NCI-H748 (cell line): ENCODE results near the gene COX4I1.

Experiments
- DNase-seq: peaks from one replicate; lab custom pipeline; 2025; ENCODE audit not compliant: unreplicated experiment; lab: John Stamatoyannopoulos, UW

Gene COX4I1

DNA sequence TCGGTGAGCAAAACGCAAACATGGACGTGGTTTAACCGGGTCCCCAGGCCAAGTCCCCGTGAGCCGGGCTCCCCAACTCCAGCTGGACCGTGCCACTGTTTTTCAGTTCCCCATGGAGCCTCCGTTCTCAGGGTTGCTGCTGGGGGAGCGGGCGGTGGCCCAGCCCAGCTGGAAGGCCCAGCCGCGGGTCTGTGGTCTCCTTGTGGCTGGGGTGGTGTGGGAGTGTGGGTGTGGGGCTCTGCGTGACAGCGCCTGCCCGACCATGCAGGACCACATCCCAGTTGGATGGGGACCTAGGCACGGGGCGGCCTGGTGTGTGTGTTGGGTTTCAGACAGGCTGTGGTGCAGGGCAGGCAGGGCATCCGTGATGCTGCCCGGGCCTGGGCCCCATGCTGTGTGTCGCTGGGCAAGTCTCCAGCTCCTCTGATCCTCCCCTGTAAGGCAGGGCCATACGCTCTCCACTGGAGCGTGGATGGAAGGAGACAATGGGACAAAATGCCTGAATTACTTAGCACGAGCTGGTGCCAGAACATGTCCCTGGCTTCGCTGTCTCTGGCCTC is 40.3 kb downstream of the COX4I1 start:
- no peak for DNase-seq

DNA sequence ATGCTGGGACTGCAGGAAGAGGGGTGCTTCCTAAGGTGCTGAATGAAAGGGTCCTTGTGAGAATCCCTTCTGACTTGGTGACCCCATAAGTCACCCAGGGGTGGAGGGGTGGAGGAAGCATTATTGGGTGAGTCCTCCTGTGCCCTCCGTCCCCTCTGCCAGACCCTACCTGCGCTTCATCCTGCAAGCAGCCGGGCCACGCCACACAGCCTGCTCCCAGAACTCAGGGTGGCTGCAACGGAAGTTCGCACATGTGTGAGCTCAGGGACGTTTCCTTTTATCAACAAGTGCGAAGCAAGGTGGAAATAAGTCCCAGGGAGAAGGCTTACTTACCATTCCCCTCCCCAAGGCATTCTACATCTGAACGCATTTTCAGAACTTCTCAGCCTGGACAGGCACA is 40.9 kb downstream of the COX4I1 start:
- DNase-seq = no peak

DNA sequence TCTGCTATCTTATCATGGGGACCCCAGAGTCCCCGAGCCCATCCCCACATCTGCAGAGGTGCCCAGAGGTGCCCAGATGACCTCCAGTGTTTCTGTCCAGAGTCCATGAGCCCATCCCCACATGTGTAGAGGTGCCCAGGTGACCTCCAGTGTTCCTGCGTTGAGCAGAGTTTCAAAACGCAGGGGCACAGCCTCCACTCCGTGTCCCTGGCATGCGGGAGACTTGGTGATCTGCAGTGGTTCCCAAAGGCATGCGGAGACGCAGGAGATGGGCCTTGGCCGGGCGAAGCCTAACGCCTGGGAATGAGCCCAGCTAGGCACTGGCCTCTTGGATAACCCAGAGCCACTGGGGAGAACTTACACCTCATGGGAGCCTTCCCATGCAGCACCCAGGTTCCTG is 41.3 kb downstream of the COX4I1 start:
- no peak for DNase-seq

DNA sequence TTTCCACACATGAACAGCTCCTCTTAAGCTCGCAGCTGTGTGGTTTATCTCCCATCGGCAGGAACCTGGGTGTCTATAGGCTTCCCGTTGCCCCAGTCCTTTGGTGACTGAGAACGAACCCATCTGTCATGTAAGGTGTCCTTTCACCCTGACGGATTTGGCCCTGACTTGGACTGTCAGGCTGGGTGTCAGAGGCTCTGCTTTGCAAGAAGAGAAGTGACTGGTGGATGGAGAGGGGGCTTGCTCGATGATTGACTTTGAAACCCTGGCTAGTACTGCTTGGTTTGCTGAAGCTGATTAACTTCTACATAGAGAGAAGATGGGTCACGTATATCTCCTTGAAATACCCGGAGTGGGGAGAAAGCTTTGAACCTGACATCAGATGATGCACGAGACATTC is 42.9 kb downstream of the COX4I1 start:
- DNase-seq = no peak

DNA sequence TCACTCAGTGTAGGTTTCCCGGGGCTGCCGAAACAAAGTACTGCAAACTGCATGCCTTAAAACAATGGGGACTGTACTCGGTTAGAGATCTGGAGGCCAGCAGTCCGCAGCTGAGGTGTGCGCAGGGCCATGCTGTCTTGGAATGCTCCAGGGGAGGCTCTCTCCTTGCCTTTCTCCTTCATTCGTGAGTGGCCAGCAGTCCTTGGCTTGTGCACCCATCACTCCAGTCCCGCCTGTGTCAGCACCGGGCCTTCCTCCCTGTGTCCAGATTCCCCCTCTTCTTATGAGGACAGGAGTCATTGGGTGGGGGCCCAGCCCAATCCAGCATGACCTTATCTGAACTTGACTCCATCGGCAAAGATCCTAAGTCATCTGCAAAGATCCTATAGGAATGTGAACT is 43.4 kb downstream of the COX4I1 start:
- DNase-seq = no peak

DNA sequence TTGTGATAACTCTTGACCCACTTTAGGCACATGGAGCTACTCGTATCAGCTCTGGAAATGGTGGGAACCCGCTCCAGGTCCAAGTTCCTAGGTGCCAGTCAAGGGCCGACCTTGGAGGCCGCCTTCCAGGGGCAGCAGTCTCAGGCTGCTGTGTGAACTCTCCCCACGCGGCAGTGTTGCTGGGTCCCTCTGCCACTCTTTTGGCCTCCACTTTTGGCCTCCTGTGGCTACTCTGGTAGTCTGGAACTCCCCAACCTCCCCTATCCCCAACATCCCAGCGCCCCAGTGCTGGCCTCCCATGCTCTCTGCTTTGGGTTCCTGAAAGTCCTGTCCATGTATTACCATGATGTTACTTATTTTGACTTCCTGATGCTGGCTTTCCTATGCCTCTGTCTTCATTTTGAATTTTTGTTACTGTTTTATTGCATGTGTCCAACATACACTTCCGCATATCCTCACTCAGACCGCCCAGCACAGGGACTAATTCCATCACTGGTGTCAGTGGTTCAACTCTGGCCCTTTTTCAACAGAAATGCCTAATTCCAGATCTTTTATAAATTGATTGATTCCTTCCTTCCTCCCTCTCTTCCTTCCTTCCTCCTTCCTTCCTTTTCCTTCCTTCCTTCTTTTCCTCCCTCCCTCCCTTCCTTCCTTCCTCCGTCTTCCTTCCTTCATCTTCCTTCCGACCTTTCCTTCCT is 44.1 kb downstream of the COX4I1 start:
- no peak for DNase-seq

DNA sequence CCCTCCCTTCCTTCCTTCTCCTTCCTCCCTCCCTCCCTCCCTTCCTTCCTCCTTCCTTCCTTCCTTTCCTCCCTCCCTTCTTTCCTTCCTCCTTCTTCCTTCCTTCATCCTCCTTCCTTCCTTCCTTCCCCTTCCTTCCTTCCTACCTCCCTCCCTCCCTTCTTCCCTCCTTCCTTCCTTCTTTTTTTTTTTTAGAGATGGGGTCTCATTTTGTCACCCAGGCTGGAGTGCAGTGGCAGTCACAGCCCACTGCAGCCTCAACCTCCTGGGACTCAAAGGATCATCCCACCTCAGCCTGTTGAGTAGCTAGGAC is 44.6 kb downstream of the COX4I1 start:
- no peak for DNase-seq

DNA sequence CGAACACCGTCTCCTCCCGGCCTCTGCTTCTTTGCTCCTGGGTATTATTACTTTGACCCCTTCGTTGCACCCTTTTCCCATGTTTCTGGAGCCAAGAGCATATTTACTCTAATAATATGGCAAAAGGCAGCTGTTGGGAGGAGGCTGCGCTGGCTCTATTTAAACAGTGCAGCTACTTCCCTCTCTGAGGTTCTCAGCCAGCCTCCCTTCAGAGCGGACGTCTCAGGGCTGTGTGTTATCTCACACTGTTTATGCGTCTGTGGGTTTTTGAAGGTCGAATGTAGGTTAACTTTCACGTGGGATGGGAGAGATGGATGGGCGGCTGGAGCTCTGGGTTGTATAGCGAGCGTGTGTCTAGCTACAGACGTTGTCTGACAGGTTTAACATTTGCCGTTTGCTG is 45.3 kb downstream of the COX4I1 start:
- DNase-seq = no peak

DNA sequence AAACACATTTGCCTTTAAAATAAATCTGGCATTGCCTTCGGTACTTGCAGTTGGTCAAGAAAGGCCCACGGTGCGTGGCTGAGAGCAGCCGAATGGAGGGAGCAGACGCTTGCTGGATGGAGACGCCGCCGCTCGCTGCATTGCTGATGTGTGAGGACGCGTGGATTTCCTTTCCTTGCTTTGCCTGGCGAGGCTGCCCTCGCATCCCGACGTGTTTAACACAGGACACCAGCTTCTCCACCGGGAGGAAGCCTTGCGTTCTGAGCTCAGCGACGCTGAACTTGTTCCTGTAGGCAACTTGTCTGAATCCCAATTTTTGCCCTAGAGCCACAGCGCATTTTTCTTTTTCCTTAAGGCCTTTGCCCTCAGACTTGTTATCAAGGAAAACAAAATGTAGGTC is 45.8 kb downstream of the COX4I1 start:
- DNase-seq = no peak

DNA sequence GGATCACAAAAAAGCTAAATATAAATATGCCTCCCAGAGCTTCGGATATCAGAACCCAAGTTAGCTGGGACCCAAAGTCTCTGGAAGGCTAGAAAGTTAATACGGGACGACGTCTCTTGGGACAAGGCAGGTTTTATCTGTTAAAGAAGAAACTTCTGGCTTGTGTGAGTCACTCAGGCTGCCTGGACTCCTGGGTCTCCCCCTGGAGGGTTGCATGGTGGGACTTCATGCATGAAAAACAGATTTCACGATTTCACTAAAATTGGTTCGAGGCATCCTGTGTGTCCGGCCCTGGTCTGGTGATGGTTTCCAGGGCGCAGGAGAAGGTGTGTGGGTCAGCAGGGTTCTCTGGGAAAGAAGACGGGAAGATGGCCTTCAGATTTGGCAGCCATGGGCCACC is 47.0 kb downstream of the COX4I1 start:
- no peak for DNase-seq

DNA sequence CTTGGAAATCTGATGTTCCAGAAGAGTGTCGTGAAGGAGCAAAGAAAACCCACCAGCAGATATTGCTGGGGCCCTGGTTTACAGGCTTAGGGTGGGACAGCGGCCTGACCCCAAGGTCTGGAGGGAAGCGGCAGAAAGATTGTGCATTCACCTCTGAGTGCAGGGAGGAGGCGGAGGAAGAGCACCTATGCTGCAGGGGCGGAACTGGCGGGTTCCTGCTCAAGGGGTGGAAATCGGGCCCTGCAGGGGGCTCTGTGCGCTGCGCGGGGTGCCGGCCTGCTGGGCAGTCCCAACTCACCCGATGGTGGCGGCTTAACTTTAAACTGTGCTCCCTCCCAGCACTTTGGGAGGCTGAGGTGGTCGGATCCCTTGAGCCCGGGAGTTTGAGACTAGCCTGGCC is 47.5 kb downstream of the COX4I1 start:
- DNase-seq = no peak

DNA sequence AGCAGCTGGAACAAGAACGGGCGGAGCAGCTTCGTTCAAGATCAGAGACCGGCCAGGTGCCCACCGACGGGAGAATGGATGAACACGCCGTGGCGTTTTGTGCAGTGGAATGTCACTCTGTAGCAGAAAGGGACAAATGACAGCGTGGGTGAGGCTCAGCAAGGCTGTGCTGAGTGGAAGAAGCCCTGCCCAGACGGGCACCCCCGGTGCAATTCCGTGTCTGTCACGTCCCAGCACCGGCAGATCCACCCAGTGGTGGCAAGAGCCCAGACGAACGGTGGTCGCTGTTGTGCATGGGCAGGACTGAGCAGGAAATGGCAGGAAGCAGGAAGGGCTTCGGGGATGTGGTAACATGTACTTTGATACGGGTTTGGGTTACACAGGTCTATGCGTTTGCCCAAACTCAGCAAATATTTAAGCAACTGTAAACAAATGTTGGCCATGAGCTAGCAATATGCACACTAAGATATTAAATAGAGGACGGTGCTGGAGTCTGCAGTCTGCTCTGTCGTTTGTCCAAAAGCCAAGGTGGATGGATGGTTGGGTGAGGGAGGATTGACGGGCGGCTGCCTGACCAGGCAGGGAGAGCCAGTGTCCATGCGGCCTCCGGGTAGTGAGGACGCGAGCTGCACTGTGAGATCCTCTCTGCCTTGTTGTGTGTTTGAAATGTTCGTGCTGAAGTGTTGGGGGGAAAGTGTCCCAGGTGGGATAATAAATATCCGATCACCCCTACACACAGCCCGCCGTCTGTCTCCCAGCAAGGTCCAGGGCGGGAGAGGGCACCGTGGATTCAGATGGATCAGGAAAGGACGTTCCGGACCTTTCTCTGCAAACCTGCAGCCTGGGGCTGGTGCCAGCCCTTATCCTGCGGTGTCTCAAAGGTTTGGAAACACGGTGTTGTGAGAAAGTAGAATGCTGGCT is 48.4 kb downstream of the COX4I1 start:
- DNase-seq = no peak

DNA sequence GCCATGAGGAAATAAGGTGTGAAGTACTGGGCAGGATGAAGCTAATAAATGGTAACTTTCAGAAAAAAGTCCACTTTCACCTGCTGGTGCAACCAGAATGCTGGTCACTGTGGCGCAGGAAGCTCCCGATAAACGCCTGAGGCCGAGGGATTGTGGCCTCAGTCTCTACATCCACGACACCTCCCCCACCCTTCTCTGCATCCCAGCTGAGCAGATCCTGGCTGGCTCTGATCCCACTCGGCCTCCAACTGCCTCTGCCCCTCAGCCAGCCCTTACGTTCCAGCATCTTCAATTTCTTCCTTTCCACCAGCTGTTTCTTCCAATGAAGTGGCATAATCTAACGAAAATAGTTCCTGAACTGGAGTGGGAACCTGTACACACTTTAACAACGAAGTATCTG is 49.5 kb downstream of the COX4I1 start:
- no peak for DNase-seq

DNA sequence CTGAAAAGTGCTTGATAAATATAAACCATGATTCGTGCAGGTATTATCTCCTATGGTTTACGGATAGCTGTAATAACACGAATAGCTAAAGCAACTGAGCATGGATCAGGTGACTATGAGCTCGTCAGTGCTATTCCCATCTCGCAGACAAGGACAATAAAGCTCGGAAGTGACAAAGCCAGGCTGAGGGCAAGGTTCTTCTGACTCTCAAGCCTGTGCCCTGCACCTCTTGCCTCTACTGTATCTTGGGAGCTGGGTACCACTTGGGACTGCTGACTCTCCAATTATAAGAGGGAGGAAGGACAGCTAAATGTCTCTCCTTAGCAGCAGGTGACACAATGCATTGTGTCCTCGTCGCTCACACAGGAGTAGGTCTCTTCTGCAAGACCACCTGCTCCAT is 49.9 kb downstream of the COX4I1 start:
- no peak for DNase-seq

DNA sequence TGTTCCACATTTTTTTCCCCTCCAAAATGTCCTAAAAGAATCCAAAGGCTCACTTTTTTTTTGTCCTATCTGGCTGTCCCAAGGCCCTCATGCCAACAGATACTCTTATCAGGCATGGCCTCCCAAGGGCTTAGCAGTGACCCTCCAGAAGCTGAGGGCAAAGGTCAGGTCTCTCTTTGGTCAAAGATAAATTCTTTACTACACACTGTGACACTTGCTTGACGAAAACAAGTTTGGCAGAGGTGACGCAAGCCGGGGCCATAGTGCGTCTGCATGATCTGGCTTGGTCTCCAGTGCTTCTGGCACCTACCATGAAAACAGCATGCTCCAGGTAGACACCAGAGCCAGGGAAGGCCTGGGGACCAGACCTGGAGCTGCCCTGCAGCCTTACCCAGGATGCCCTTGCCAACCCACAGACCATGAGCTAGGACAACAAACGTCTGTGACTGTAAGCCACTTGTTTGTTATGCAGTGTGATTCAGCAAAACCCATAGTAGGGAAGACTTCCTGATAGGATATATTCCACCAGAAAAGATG is 50.9 kb downstream of the COX4I1 start:
- DNase-seq = no peak

DNA sequence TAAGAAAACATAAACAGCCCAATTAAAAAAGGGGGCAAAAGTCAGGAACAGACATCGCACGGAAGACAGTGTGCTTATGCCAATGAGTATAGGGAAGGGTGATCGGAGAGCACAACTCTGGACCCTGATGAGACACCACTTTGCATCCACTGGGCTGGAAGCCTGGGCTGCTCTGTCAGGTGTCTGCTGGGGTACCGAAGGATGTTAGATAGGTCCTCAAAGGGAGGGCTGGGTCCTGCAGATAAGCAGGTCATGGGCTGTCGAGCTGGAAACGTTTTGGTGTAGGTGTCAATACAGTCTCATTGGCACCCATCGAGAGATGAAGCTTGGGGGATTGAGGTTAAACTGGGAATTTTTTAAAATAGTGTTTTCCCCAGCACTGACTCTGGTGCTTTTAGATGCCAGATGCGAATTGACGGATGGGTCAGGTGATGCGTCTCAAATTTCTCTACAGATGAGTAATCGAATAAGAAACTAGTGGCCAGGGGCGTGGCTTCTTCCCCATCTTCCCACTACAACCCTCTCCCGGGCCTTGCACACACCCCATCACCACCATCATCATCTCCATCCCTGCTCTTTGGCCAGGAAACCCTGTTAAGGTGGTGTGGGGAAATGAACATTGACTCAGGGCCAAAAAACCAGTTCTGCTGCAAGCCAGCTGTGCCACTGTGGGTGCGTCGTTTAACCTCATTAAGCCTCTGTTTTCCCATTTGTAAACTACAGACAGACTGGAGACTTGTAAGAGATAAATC is 51.7 kb downstream of the COX4I1 start:
- no peak for DNase-seq

DNA sequence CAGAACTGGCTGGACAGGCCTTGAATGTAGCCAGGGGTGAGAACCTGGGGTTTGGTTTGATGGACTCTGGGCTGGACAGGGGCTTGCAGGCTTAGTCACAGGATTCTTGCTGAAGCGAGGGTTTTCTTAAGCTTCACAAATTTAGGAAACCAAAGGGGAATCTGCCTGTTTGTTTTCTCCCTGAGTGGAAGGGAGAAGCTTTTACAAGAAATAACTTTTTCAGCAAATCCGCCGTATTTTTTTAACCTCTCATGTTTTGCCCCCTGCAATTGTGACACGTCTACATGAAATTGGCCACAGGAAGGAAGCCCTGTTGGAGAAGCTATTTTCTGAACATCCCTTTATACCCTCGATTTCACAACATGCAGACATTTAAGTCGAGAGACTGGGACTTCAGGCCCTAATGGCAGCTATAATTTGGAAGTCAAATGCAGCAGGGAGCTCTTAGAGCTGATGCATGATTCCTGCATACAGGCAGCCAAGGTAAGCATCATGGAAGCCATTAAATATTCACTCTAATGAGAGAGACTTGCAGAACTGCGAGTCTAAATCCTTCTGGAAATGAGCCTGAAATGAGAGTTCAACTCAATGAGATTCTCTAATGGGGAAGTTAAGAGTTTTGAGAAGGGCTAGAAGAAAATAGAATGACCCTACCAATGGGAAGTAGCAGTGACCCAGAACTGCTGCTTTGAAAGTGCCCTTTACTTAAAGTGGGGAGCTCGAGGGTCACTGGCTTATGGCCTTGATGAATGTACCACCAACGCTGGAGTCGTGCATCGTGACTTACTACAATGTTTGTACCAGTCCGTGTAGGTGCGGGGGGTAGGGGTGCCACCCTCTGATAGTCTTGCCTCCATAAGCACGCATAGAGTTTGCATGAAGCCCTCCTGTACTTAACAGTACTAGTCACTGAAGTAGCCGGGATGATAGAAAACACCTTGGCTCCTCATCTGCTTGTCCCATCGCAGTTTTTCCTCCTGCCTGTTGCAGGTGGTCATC is 54.4 kb downstream of the COX4I1 start:
- no peak for DNase-seq

DNA sequence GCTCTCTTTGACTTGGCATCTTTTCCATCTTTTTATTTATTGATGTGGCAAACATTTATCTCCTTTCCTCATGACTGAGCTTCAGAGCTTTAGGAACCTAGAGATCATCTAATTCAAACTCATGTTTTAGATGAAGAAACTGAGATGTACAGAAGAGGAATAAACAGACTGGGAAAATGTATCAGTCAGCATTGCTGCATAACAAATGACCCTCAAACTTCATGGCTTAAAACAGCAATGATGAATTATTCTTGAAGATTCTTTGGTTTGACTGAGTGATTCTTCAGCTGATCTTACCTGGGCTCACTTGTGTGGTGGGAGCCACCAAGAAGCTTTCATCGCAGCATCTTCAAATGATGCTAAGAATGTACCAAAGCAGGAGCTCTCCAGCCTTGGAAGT is 55.4 kb downstream of the COX4I1 start:
- no peak for DNase-seq

DNA sequence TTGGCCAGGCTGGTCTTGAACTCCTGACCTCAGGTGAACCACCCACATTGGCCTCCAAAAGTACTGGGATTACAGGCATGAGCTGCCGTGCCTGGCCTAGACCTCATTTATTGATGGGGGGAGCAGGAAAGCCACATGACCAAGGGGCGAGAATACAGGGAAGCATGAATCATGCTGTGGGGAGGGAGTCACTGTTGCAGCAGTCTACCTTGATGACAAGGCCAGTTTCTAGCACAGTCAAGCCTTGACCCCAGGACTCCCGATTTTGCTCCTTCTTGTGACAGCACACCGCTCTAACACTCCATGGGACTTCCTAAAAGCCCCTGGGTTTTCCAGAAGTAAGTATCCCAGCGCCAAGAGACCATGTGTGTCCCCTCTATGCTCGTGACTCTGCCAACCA is 56.6 kb downstream of the COX4I1 start:
- no peak for DNase-seq

DNA sequence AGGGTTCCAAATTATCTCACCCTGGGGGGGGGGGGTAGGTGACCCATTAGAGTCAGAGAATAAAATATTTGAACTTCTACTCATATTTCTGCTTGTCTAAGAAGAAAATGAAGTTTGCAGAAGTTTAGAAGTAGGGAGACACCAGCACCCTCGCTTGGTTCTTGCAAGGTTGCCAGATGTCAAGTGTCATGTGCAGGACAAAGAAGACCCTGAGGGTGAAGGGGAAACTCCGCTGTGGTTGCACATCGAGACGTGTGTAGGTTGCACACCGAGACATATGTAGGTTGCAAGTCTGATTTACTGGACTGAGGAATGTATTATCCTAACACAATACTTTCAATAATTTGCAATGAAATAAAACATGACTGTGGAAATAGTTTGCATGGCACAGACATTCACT is 57.1 kb downstream of the COX4I1 start:
- no peak for DNase-seq
